Measurements from ENCODE around the gene WASL. TPM values are rescaled to one million over a fixed set of nuclear protein-coding genes. Genes with fewer than 3 reads are reported as not detected.

WASL gene
- total RNA-seq (2021) (29.9 to 34.4 TPM (median 30.0 TPM) in 3 replicates), Bru-seq, nascent RNA (percentile 92 among the genes with signal in this experiment)
- long read RNA-seq, experiment 1, full-length matches to known transcripts: 179 of 237 reads
- long read RNA-seq, experiment 1, partial matches to known transcripts: 31 of 237 reads
- long read RNA-seq, experiment 1, other reads (novel, unspliced or antisense): 27 of 237 reads
- long read RNA-seq, experiment 2, full-length matches to known transcripts: 25 of 63 reads
- long read RNA-seq, experiment 2, partial matches to known transcripts: 15 of 63 reads
- long read RNA-seq, experiment 2, other reads (novel, unspliced or antisense): 23 of 63 reads
- long read RNA-seq, experiment 3, full-length matches to known transcripts: 2 of 10 reads
- long read RNA-seq, experiment 3, partial matches to known transcripts: 7 of 10 reads
- long read RNA-seq, experiment 3, other reads (novel, unspliced or antisense): 1 of 10 reads

GRCh38 chr7:123748734-123749536 is at the start of gene WASL:
WASL (minus strand) TSS chr7:123749003; CDS start chr7:123748734, 269 bp downstream.
- ChIA-PET CTCF (interaction anchor here (0.6 to 2.3 kb wide), 13 partner anchors 25 to 122 kb away, joined by 3 to 12 read pairs (median 4); no protein-coding TSS in a partner anchor), POLR2A (interaction anchor here (0.8 to 2.1 kb wide), 22 partner anchors 9 to 1017 kb away, joined by 3 to 16 read pairs (median 4); partner anchors contain the start of genes GPR37, IQUB and NDUFA5)
- Mint-ChIP-seq H3K4me3 (peak within 1 kb of the TSS; percentile 97), H3K27me3 (ENCODE audit: low read depth) (no peaks in the 10 kb centered on the region), H3K9me3 (no peaks in the 10 kb centered on the region), H3K4me1 (peaks cover 64% of the 10 kb centered on the region), H3K27ac (peak within 1 kb of the TSS; percentile 98), H3K36me3 (0 out of 2 replicates have a peak, but pooled peaks cover 2% of the 10 kb centered on the region)
- ATAC-seq (peak; percentile 83), DNase-seq (ENCODE audit: low spot score) (peak; percentile 93)
- TF ChIP-seq, protein P1, sequence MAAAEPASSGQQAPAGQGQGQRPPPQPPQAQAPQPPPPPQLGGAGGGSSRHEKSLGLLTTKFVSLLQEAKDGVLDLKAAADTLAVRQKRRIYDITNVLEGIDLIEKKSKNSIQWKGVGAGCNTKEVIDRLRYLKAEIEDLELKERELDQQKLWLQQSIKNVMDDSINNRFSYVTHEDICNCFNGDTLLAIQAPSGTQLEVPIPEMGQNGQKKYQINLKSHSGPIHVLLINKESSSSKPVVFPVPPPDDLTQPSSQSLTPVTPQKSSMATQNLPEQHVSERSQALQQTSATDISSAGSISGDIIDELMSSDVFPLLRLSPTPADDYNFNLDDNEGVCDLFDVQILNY (CRISPR knock-in tag; IDR thresholded peaks at IDR 0.05): peak; percentile 98
- TF ChIP-seq JUN (CRISPR knock-in tag; IDR thresholded peaks at IDR 0.05) (0 out of 2 replicates have a peak, but pooled peaks have one; percentile 69), ATF1 (CRISPR knock-in tag; IDR thresholded peaks at IDR 0.05) (no peak), FOXP1 (CRISPR knock-in tag; IDR thresholded peaks at IDR 0.05; ENCODE audit: borderline replicate concordance) (peak; percentile 74; the same call in 1 of the 2 replicates), FOXK1 (CRISPR knock-in tag; IDR thresholded peaks at IDR 0.05) (peak; percentile 74), ZNF232 (CRISPR knock-in tag; IDR thresholded peaks at IDR 0.05) (peak; percentile 91), ESRRA (CRISPR knock-in tag; IDR thresholded peaks at IDR 0.05; ENCODE audit: borderline replicate concordance) (peak; percentile 24), RELA (CRISPR knock-in tag; IDR thresholded peaks at IDR 0.05; ENCODE audit: borderline replicate concordance) (peak; percentile 2; the same call in 1 of the 2 replicates), NFE2L1 (CRISPR knock-in tag; IDR thresholded peaks at IDR 0.05) (peak; percentile 75; the same call in 1 of the 2 replicates), ZNF121 (CRISPR knock-in tag; IDR thresholded peaks at IDR 0.05) (no peak), KAT7 (CRISPR knock-in tag; IDR thresholded peaks at IDR 0.05; ENCODE audit: borderline replicate concordance) (0 out of 2 replicates have a peak, but pooled peaks have one; percentile 20), TEAD1 (CRISPR knock-in tag; IDR thresholded peaks at IDR 0.05) (peak; percentile 44), NR3C1 (CRISPR knock-in tag; conservative IDR thresholded peaks at IDR 0.05; ENCODE audit: low read depth) (no peak), MXD4 (CRISPR knock-in tag; IDR thresholded peaks at IDR 0.05; ENCODE audit: borderline replicate concordance) (no peak), USF1 (CRISPR knock-in tag; IDR thresholded peaks at IDR 0.05) (peak; percentile 6; the same call in 1 of the 2 replicates), ZNF317 (CRISPR knock-in tag; IDR thresholded peaks at IDR 0.05; ENCODE audit: borderline replicate concordance, low read depth) (0 out of 2 replicates have a peak, but pooled peaks have one; percentile 18)
- TF ChIP-seq, protein P2, sequence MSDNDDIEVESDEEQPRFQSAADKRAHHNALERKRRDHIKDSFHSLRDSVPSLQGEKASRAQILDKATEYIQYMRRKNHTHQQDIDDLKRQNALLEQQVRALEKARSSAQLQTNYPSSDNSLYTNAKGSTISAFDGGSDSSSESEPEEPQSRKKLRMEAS (CRISPR knock-in tag; IDR thresholded peaks at IDR 0.05): peak; percentile 74; the same call in 1 of the 2 replicates
- TF ChIP-seq, protein P3, sequence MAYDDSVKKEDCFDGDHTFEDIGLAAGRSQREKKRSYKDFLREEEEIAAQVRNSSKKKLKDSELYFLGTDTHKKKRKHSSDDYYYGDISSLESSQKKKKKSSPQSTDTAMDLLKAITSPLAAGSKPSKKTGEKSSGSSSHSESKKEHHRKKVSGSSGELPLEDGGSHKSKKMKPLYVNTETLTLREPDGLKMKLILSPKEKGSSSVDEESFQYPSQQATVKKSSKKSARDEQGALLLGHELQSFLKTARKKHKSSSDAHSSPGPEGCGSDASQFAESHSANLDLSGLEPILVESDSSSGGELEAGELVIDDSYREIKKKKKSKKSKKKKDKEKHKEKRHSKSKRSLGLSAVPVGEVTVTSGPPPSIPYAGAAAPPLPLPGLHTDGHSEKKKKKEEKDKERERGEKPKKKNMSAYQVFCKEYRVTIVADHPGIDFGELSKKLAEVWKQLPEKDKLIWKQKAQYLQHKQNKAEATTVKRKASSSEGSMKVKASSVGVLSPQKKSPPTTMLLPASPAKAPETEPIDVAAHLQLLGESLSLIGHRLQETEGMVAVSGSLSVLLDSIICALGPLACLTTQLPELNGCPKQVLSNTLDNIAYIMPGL (CRISPR knock-in tag; IDR thresholded peaks at IDR 0.05): peak; percentile 92
- TF ChIP-seq, protein P4, sequence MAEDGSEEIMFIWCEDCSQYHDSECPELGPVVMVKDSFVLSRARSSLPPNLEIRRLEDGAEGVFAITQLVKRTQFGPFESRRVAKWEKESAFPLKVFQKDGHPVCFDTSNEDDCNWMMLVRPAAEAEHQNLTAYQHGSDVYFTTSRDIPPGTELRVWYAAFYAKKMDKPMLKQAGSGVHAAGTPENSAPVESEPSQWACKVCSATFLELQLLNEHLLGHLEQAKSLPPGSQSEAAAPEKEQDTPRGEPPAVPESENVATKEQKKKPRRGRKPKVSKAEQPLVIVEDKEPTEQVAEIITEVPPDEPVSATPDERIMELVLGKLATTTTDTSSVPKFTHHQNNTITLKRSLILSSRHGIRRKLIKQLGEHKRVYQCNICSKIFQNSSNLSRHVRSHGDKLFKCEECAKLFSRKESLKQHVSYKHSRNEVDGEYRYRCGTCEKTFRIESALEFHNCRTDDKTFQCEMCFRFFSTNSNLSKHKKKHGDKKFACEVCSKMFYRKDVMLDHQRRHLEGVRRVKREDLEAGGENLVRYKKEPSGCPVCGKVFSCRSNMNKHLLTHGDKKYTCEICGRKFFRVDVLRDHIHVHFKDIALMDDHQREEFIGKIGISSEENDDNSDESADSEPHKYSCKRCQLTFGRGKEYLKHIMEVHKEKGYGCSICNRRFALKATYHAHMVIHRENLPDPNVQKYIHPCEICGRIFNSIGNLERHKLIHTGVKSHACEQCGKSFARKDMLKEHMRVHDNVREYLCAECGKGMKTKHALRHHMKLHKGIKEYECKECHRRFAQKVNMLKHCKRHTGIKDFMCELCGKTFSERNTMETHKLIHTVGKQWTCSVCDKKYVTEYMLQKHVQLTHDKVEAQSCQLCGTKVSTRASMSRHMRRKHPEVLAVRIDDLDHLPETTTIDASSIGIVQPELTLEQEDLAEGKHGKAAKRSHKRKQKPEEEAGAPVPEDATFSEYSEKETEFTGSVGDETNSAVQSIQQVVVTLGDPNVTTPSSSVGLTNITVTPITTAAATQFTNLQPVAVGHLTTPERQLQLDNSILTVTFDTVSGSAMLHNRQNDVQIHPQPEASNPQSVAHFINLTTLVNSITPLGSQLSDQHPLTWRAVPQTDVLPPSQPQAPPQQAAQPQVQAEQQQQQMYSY (CRISPR knock-in tag; IDR thresholded peaks at IDR 0.05): no peak
- TF ChIP-seq, protein P5, sequence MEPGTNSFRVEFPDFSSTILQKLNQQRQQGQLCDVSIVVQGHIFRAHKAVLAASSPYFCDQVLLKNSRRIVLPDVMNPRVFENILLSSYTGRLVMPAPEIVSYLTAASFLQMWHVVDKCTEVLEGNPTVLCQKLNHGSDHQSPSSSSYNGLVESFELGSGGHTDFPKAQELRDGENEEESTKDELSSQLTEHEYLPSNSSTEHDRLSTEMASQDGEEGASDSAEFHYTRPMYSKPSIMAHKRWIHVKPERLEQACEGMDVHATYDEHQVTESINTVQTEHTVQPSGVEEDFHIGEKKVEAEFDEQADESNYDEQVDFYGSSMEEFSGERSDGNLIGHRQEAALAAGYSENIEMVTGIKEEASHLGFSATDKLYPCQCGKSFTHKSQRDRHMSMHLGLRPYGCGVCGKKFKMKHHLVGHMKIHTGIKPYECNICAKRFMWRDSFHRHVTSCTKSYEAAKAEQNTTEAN (CRISPR knock-in tag; IDR thresholded peaks at IDR 0.05): peak; percentile 82; the same call in 1 of the 2 replicates
- TF ChIP-seq, protein P6, sequence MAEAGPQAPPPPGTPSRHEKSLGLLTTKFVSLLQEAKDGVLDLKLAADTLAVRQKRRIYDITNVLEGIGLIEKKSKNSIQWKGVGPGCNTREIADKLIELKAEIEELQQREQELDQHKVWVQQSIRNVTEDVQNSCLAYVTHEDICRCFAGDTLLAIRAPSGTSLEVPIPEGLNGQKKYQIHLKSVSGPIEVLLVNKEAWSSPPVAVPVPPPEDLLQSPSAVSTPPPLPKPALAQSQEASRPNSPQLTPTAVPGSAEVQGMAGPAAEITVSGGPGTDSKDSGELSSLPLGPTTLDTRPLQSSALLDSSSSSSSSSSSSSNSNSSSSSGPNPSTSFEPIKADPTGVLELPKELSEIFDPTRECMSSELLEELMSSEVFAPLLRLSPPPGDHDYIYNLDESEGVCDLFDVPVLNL (CRISPR knock-in tag; IDR thresholded peaks at IDR 0.05; ENCODE audit: borderline replicate concordance, low read depth): peak; percentile 65; the same call in 1 of the 2 replicates
- TF ChIP-seq, protein P7, sequence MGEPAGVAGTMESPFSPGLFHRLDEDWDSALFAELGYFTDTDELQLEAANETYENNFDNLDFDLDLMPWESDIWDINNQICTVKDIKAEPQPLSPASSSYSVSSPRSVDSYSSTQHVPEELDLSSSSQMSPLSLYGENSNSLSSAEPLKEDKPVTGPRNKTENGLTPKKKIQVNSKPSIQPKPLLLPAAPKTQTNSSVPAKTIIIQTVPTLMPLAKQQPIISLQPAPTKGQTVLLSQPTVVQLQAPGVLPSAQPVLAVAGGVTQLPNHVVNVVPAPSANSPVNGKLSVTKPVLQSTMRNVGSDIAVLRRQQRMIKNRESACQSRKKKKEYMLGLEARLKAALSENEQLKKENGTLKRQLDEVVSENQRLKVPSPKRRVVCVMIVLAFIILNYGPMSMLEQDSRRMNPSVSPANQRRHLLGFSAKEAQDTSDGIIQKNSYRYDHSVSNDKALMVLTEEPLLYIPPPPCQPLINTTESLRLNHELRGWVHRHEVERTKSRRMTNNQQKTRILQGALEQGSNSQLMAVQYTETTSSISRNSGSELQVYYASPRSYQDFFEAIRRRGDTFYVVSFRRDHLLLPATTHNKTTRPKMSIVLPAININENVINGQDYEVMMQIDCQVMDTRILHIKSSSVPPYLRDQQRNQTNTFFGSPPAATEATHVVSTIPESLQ (CRISPR knock-in tag; IDR thresholded peaks at IDR 0.05): no peak
